SKM-1 (cell line): ENCODE results near the gene C3orf22.
A peak's percentile ranks its signal among the peaks of the same experiment; 100 is the strongest.

Experiments used
- DNase-seq: peaks from one replicate; lab custom pipeline; 2025; ENCODE audit not compliant: unreplicated experiment; lab: John Stamatoyannopoulos, UW

C3orf22 gene

GRCh38 chr3:126528419-126528799 lies 30.3 kb downstream of the C3orf22 start:
- DNase-seq = no peak

GRCh38 chr3:126527455-126528211 lies 31.1 kb downstream of the C3orf22 start:
- peak; percentile 8 for DNase-seq

- no peak for DNase-seq
Observed at GRCh38 chr3:126527006-126527405, 31.7 kb downstream of the C3orf22 start.

GRCh38 chr3:126526668-126527005 lies 32.1 kb downstream of the C3orf22 start:
- no peak for DNase-seq

- DNase-seq = no peak
Observed at GRCh38 chr3:126525853-126526667, 32.7 kb downstream of the C3orf22 start.

GRCh38 chr3:126525091-126525852 lies 33.5 kb downstream of the C3orf22 start:
- DNase-seq = no peak

GRCh38 chr3:126524429-126524988 lies 34.2 kb downstream of the C3orf22 start:
- no peak for DNase-seq

- DNase-seq = no peak
Observed at GRCh38 chr3:126523745-126524428, 34.8 kb downstream of the C3orf22 start, which contains the start of gene CHST13. CHST13 (plus strand) TSS chr3:126524155; CDS start chr3:126524333, 178 bp downstream.

GRCh38 chr3:126522363-126522788 lies 36.4 kb downstream of the C3orf22 start:
- DNase-seq = peak; percentile 39

- no peak for DNase-seq
Observed at GRCh38 chr3:126521122-126521891, 37.4 kb downstream of the C3orf22 start.

GRCh38 chr3:126519506-126520455 lies 39.0 kb downstream of the C3orf22 start:
- DNase-seq = no peak

- no peak for DNase-seq
Observed at GRCh38 chr3:126518779-126519177, 40.0 kb downstream of the C3orf22 start.

GRCh38 chr3:126517986-126518778 lies 40.5 kb downstream of the C3orf22 start:
- no peak for DNase-seq

GRCh38 chr3:126517291-126517951 lies 41.3 kb downstream of the C3orf22 start, which contains the start of gene UROC1:
UROC1 (minus strand) TSS chr3:126517773; CDS start chr3:126517719, 54 bp downstream.
- DNase-seq = no peak

- DNase-seq = no peak
Observed at GRCh38 chr3:126516936-126517290, 41.8 kb downstream of the C3orf22 start.

GRCh38 chr3:126516152-126516935 lies 42.4 kb downstream of the C3orf22 start:
- no peak for DNase-seq
